Suprapubic skin (tissue), 4 donors: ENCODE measurements around the gene LRRC7. TPM values are rescaled to one million over a fixed set of nuclear protein-coding genes. Genes with fewer than 3 reads are reported as not detected.
"Not testable (repeated sequence)": the region's sequence is repeated elsewhere in the genome, so short reads cannot be mapped to it uniquely, and the experiment has no call there.

Experiments used
- DNase-seq, 2 donors: peaks; one replicate each; pipeline ENCODE4 v3.0.0-alpha.2; 2019; ENCODE audit warnings: low spot score in 2 of 2
- H3K27ac ChIP-seq: fragments of 200-600 bp; sonication (generic); one replicate; pipeline ENCODE4 v1.5.1; 2019
- H3K27me3 ChIP-seq: fragments of 200-600 bp; sonication (generic); one replicate; pipeline ENCODE4 v1.5.1; 2019
- H3K36me3 ChIP-seq: fragments of 200-600 bp; sonication (generic); one replicate; pipeline ENCODE4 v1.5.1; 2019
- H3K4me1 ChIP-seq: fragments of 200-600 bp; sonication (generic); one replicate; pipeline ENCODE4 v1.5.1; 2019
- H3K4me3 ChIP-seq: fragments of 200-600 bp; sonication (generic); one replicate; pipeline ENCODE4 v1.5.1; 2019; ENCODE audit warnings: mild to moderate bottlenecking
- H3K9me3 ChIP-seq: fragments of 200-600 bp; sonication (generic); one replicate; pipeline ENCODE4 v1.5.1; 2019
- CTCF ChIP-seq, 2 donors: fragments of 200-600 bp in 1 of 2; fragments of 450-650 bp in 1 of 2; sonication (generic) in 1 of 2; IDR thresholded peaks; one replicate each; pipeline ENCODE4 v1.5.1; 2016 to 2019; ENCODE audit warnings: antibody characterized with exemption in 2 of 2, mild to moderate bottlenecking in 1 of 2, moderate library complexity in 1 of 2
- EP300 ChIP-seq: sonication (generic); formaldehyde crosslinking; IDR thresholded peaks from one replicate; pipeline ENCODE4 v1.6.1; 2017; ENCODE audit warnings: antibody characterized with exemption
- POLR2A ChIP-seq, 2 donors: fragments of 450-650 bp; IDR thresholded peaks; one replicate each; pipeline ENCODE4 v1.6.1; 2017; ENCODE audit warnings: antibody characterized with exemption in 2 of 2, mild to moderate bottlenecking in 2 of 2, moderate library complexity in 2 of 2
- POLR2AphosphoS5 ChIP-seq, 3 donors: sonication (generic); formaldehyde crosslinking; IDR thresholded peaks; one replicate each; pipeline ENCODE4 v1.6.1; 2017; ENCODE audit warnings: antibody characterized with exemption in 3 of 3
- WGBS: methylation state at CpG from one replicate; pipeline ENCODE4 v1.1.5; 2018; 5-methylcytosine and 5-hydroxymethylcytosine counted together
- total RNA-seq, 4 donors: library from RNA; depleted of rRNA; stranded (reverse); fragments of >200 nt; gene quantifications; one replicate each; pipeline ENCODE4 v1.1.0, GENCODE V29; 2016

The LRRC7 gene
- total RNA-seq, 4 donors from 2014 or later, result 0.24 to 0.98 (median 0.47) TPM

- Histone ChIP-seq H3K36me3 (no peaks in the 10 kb centered on the region), H3K27me3 (no peaks in the 10 kb centered on the region), H3K4me3 (no peak overlapping the region), H3K27ac (no peak overlapping the region), H3K9me3 (no peaks in the 10 kb centered on the region), H3K4me1 (no peaks in the 10 kb centered on the region)
- TF ChIP-seq EP300 (no peak), CTCF (IDR thresholded peaks at IDR 0.05) (no peak), POLR2A (IDR thresholded peaks at IDR 0.05) (no peak), POLR2AphosphoS5 (IDR thresholded peaks at IDR 0.05) (no peak)
- 65% methylated on average over 4 of the region's 4 CpGs for WGBS
- DNase-seq, result no peak
Observed at GRCh38 chr1:69711190-69711930, 143.6 kb downstream of the LRRC7 start.

- not testable (repeated sequence) for H3K36me3 ChIP-seq, H3K27me3 ChIP-seq, DNase-seq, H3K9me3 ChIP-seq, H3K4me1 ChIP-seq, H3K4me3 ChIP-seq, H3K27ac ChIP-seq
Observed at GRCh38 chr1:69717834-69718233, 150.1 kb downstream of the LRRC7 start.

GRCh38 chr1:69728206-69728605, 160.5 kb downstream of the LRRC7 start:
- no peaks in the 10 kb centered on the region for H3K4me1 ChIP-seq
- no peaks in the 10 kb centered on the region for H3K9me3 ChIP-seq
- no peaks in the 10 kb centered on the region for H3K27me3 ChIP-seq
- 37% methylated on average over 1 of the region's 1 CpG for WGBS
- H3K27ac ChIP-seq, result no peak overlapping the region
- H3K4me3 ChIP-seq, result no peak overlapping the region
- TF ChIP-seq POLR2AphosphoS5 (IDR thresholded peaks at IDR 0.05) (no peak), CTCF (IDR thresholded peaks at IDR 0.05) (no peak), POLR2A (IDR thresholded peaks at IDR 0.05) (no peak), EP300 (no peak)
- no peaks in the 10 kb centered on the region for H3K36me3 ChIP-seq
- DNase-seq, result no peak

- no peaks in the 10 kb centered on the region for H3K4me1 ChIP-seq
- no peak for TF ChIP-seq CTCF (IDR thresholded peaks at IDR 0.05)
- no peak for TF ChIP-seq POLR2A (IDR thresholded peaks at IDR 0.05)
- TF ChIP-seq EP300, result no peak
- no peak for TF ChIP-seq POLR2AphosphoS5 (IDR thresholded peaks at IDR 0.05)
- no peaks in the 10 kb centered on the region for H3K36me3 ChIP-seq
- no peaks in the 10 kb centered on the region for H3K9me3 ChIP-seq
- DNase-seq, result no peak
- H3K4me3 ChIP-seq, result no peak overlapping the region
- no peak overlapping the region for H3K27ac ChIP-seq
- H3K27me3 ChIP-seq, result no peaks in the 10 kb centered on the region
Observed at GRCh38 chr1:69733061-69733460, 165.3 kb downstream of the LRRC7 start.

GRCh38 chr1:69737527-69738185, 169.9 kb downstream of the LRRC7 start:
- no peaks in the 10 kb centered on the region for H3K36me3 ChIP-seq
- 35% methylated on average over 3 of the region's 3 CpGs for WGBS
- H3K4me3 ChIP-seq, result no peak overlapping the region
- no peaks in the 10 kb centered on the region for H3K9me3 ChIP-seq
- no peak for DNase-seq
- no peak overlapping the region for H3K27ac ChIP-seq
- TF ChIP-seq EP300 (no peak), CTCF (IDR thresholded peaks at IDR 0.05) (peak; percentile 25 to 28)
- no peaks in the 10 kb centered on the region for H3K4me1 ChIP-seq
- H3K27me3 ChIP-seq, result no peaks in the 10 kb centered on the region
